ENCODE measurements around the gene CRYZ.

Gene CRYZ

DNA sequence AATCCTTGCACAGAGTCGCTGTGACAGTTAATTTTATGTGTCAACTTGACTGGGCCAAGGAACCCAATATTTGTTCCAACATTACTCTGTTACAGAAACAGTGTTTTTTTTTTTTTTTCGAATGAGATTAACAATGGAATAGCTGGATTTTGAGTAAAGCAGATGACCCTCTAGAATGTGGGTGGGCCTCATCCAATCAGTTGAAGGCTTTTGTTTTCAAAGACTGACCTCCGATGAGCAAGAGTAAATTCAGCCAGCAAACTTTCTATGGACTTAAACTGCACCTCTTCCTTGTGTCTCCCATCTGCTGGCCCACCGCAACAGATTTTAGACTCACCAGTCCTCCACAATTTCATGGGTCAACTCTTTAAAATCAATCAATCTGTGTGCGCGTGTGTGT lies 17.0 kb downstream of the CRYZ start:
- no peak for DNase-seq
- Histone ChIP-seq H3K36me3 (no peaks in the 10 kb centered on the region), H3K4me3 (ENCODE audit: low read depth, low read length) (no peak overlapping the region), H3K9me3 (no peaks in the 10 kb centered on the region), H3K27me3 (no peaks in the 10 kb centered on the region), H3K4me1 (no peaks in the 10 kb centered on the region)
- TF ChIP-seq, protein P1, sequence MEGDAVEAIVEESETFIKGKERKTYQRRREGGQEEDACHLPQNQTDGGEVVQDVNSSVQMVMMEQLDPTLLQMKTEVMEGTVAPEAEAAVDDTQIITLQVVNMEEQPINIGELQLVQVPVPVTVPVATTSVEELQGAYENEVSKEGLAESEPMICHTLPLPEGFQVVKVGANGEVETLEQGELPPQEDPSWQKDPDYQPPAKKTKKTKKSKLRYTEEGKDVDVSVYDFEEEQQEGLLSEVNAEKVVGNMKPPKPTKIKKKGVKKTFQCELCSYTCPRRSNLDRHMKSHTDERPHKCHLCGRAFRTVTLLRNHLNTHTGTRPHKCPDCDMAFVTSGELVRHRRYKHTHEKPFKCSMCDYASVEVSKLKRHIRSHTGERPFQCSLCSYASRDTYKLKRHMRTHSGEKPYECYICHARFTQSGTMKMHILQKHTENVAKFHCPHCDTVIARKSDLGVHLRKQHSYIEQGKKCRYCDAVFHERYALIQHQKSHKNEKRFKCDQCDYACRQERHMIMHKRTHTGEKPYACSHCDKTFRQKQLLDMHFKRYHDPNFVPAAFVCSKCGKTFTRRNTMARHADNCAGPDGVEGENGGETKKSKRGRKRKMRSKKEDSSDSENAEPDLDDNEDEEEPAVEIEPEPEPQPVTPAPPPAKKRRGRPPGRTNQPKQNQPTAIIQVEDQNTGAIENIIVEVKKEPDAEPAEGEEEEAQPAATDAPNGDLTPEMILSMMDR (IDR thresholded peaks at IDR 0.05; ENCODE audit: low read depth, low read length): no peak

DNA sequence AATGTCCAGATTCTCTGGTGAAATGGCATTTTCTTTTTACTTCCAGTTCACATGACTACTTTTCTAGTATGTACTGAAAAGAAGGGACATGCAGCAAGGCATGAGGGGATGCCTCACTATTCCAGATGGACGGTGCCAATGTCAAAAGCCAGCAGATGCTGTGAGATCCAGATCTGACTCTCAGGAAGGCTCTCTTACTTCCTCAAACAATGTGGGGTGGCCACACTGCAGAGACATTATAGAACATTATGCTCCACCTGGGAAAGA lies 17.7 kb downstream of the CRYZ start:
- TF ChIP-seq, protein P1 (IDR thresholded peaks at IDR 0.05; ENCODE audit: low read depth, low read length): no peak
- Histone ChIP-seq H3K27me3 (no peaks in the 10 kb centered on the region), H3K4me3 (ENCODE audit: low read depth, low read length) (no peak overlapping the region), H3K9me3 (no peaks in the 10 kb centered on the region), H3K36me3 (no peaks in the 10 kb centered on the region), H3K4me1 (no peaks in the 10 kb centered on the region)
- no peak for DNase-seq

DNA sequence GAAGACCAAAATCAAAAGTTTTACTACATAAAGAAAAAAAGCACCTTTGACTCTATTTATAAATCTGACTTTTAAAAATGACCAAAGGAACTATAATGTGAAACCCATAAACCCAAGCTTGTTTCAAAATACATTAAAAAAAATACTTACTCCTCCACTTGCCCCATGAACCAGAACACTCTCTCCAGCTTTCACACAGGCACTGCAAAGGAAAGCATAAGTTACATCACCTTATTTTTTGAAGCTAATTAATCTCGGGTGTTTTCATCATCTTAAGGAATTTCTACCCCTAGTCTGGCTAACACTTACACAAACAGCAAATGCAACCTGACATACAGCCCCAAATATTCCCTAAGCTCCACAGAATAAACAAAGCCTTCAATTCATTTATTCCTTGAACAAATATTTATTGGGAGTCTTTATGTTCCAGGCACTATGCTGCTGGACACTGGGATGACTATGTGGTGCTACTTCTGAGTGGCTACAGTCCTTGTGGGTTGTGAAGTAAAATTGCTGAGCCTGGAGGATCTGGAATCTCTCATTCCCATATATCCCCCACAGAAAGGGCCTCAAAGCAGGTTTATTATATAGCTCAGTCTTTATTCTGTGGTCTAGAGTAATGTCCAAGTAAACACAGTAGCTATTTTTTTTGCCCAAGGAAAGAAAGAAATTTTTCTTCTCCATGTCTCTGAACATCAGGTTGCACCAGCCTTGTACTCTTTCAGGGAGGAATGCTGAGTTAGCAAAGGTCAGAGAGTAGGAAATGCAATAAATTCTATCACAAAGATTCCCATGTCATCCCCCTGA lies 18.2 kb downstream of the CRYZ start:
- H3K36me3 ChIP-seq: no peaks in the 10 kb centered on the region
- no peaks in the 10 kb centered on the region for H3K9me3 ChIP-seq
- no peaks in the 10 kb centered on the region for H3K27me3 ChIP-seq
- no peaks in the 10 kb centered on the region for H3K4me1 ChIP-seq
- DNase-seq: no peak
- H3K4me3 ChIP-seq (ENCODE audit: low read depth, low read length): no peak overlapping the region
- TF ChIP-seq, protein P1 (IDR thresholded peaks at IDR 0.05; ENCODE audit: low read depth, low read length): no peak

DNA sequence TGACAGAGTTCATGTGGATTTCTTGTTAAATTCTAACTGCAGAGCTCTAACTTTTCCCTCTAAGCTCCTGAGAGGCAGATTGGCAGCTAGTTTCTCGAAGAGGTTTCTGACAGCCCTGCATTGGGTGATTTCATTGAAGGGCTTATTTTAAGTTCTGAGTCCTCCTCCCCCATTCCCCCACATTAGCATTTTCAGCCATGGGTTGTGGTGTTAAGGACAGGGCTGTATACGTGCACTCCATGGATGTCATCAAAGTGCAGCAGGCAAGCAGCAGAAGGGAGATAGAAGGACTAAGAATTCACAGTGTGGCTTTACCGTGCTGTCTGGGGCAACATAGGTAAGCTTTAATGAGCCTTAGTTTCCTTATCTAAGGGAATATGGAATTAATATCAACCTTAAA lies 19.0 kb downstream of the CRYZ start:
- H3K9me3 ChIP-seq: no peaks in the 10 kb centered on the region
- no peak overlapping the region for H3K4me3 ChIP-seq (ENCODE audit: low read depth, low read length)
- no peaks in the 10 kb centered on the region for H3K4me1 ChIP-seq
- H3K36me3 ChIP-seq: no peaks in the 10 kb centered on the region
- TF ChIP-seq, protein P1 (IDR thresholded peaks at IDR 0.05; ENCODE audit: low read depth, low read length): no peak
- no peaks in the 10 kb centered on the region for H3K27me3 ChIP-seq
- no peak for DNase-seq

DNA sequence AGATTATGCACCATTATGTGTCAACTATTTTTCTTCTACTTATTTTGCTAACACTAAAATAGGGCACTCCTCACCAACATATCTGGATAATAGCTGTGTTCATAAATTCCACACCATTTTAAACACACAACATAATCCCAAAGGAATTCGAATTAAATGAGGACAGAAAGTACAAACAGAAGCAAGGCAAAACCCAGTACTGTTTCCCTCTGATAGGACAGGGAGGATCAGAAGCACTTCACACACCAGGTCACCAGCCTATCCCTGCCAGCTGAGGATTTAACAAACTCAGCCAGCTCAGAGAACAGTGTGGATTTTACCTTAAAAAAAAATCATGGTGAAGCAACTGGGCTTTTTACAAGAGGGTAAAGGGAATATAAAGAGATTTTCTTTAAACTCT lies 20.0 kb downstream of the CRYZ start:
- Histone ChIP-seq H3K4me1 (no peaks in the 10 kb centered on the region), H3K9me3 (no peaks in the 10 kb centered on the region), H3K27me3 (no peaks in the 10 kb centered on the region), H3K4me3 (ENCODE audit: low read depth, low read length) (no peak overlapping the region), H3K36me3 (no peaks in the 10 kb centered on the region)
- TF ChIP-seq, protein P1 (IDR thresholded peaks at IDR 0.05; ENCODE audit: low read depth, low read length): no peak
- no peak for DNase-seq

DNA sequence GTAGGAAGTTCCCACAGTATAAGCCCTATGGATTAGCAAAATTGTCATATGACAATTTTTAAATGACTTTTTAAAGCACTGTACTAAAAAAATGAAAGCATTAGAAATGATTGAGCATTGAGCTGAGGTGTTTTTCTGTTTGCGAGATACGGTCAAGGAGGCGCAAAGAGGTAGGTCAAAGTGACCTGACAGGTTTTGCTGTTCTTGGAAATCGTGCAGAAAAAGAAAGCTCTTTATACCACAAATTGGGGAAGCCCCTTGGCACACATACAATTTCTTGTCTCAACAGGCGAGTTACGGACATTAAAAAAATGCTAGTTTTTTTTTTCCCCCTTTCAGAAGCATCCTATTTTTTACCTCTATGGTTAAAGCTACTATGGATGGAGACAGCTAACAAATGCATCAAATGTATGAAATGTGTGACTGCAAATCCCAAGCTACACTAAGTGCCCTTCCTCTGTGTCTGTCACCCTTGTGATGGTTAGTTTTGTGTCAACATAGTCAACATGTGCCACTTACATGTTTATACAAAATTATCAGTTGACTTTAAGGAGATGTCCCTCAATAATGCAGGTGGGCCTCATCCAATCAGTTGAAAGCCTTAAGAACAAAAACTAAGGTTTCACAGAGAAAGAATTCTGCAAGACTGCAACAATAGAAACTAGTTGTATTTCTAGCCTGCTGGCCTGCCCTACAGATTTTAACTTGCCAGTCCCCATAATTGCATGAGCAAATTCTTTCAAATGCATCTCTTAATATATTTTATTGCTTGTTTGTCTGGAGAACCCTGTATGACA lies 29.3 kb downstream of the CRYZ start:
- no peaks in the 10 kb centered on the region for H3K27me3 ChIP-seq
- no peaks in the 10 kb centered on the region for H3K36me3 ChIP-seq
- TF ChIP-seq, protein P1 (IDR thresholded peaks at IDR 0.05; ENCODE audit: low read depth, low read length): no peak
- no peak overlapping the region for H3K4me3 ChIP-seq (ENCODE audit: low read depth, low read length)
- DNase-seq: no peak
- H3K4me1 ChIP-seq: no peaks in the 10 kb centered on the region
- no peaks in the 10 kb centered on the region for H3K9me3 ChIP-seq
